Effector memory CD8-positive, alpha-beta T cell (primary cell): Measurements from ENCODE around the gene MTA1.

ENCODE experiments used
- ATAC-seq: fragments of 150-1000 bp; cut with Tn5 transposase; replicated peaks from 2 replicates; pipeline ENCODE4 v1.10.0; 2021; ENCODE audit warnings: mild to moderate bottlenecking, moderate library complexity
- DNase-seq, 3 experiments: peaks; one replicate each; pipeline ENCODE4 v3.0.0; 2021
- H3K27ac Mint-ChIP-seq, 2 donors: one replicate each; pipeline ENCODE4 v1.8.0; 2022; ENCODE audit warnings: mild to moderate bottlenecking in 2 of 2, mixed read lengths in 2 of 2, moderate library complexity in 2 of 2
- H3K27me3 Mint-ChIP-seq, 2 donors: one replicate each; pipeline ENCODE4 v1.8.0; 2022; ENCODE audit warnings: mixed read lengths in 2 of 2
- H3K36me3 Mint-ChIP-seq: one replicate; pipeline ENCODE4 v1.8.0; 2022; ENCODE audit warnings: mild to moderate bottlenecking, moderate library complexity, mixed read lengths; ENCODE audit not compliant: insufficient read depth
- H3K4me1 Mint-ChIP-seq, 2 donors: one replicate each; pipeline ENCODE4 v1.8.0; 2022; ENCODE audit warnings: low read depth in 2 of 2, mixed read lengths in 2 of 2
- H3K4me3 Mint-ChIP-seq, 2 donors: one replicate each; pipeline ENCODE4 v1.8.0; 2022; ENCODE audit warnings: mild to moderate bottlenecking in 2 of 2, mixed read lengths in 2 of 2, moderate library complexity in 2 of 2
- H3K9me3 Mint-ChIP-seq, 2 donors: one replicate each; pipeline ENCODE4 v1.8.0; 2022; ENCODE audit warnings: mixed read lengths in 2 of 2

Gene MTA1

DNA sequence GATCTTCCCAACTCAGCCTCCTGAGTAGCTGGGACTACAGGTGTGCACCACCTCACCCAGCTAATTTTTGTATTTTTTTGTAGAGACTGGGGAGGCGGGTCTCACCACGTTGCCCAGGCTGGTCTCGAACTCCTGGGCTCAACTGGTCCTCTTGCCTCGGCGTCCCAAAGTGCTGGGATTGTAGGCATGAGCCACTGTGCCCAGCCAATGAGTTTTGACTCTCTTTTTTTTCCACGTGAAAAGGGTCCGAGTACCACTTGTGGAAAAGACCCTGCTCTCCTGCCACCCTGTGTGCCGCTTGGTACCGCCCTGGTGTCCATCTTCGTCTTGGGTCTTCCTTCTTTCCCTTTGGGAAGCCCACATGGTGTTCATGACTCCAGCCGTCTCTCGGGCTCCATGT is 89.0 kb downstream of the MTA1 start:
- no peak overlapping the region for H3K4me3 Mint-ChIP-seq

DNA sequence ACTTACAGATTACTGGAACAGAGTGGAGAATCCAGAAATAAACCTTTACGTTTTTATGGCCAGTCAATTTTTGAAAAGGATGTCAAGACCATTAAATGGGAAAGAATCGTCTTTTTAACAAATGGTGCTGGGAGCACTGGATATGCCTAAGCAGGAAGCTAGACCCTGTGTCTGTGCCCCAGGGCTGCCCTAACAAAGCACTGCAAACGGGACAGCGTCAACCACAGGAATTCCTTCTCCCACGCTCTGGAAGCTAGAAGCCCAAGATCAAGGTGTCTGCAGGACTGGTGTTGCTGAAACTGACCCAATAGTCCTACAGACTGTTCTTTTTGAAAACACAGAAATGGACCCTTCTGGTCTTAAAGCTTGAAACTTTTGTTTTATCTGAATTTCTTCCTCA is 97.5 kb downstream of the MTA1 start:
- Mint-ChIP-seq H3K27me3 (peaks cover 75 to 84% of the 10 kb centered on the region in 2 donors), H3K9me3 (no peaks in the 10 kb centered on the region), H3K27ac (no peak overlapping the region), H3K4me1 (no peaks in the 10 kb centered on the region), H3K4me3 (no peak overlapping the region), H3K36me3 (no peaks in the 10 kb centered on the region)
- DNase-seq (no peak), ATAC-seq (no peak)

More for the DNA sequence above, 89.0 kb downstream of the MTA1 start:
- H3K9me3 Mint-ChIP-seq, result no peaks in the 10 kb centered on the region
- peaks cover 34 to 59% of the 10 kb centered on the region in 2 donors for H3K27me3 Mint-ChIP-seq
- H3K36me3 Mint-ChIP-seq, result peaks cover 13% of the 10 kb centered on the region
- no peak for DNase-seq
- H3K27ac Mint-ChIP-seq, result no peak overlapping the region
- ATAC-seq, result no peak
- H3K4me1 Mint-ChIP-seq, result no peaks in the 10 kb centered on the region

DNA sequence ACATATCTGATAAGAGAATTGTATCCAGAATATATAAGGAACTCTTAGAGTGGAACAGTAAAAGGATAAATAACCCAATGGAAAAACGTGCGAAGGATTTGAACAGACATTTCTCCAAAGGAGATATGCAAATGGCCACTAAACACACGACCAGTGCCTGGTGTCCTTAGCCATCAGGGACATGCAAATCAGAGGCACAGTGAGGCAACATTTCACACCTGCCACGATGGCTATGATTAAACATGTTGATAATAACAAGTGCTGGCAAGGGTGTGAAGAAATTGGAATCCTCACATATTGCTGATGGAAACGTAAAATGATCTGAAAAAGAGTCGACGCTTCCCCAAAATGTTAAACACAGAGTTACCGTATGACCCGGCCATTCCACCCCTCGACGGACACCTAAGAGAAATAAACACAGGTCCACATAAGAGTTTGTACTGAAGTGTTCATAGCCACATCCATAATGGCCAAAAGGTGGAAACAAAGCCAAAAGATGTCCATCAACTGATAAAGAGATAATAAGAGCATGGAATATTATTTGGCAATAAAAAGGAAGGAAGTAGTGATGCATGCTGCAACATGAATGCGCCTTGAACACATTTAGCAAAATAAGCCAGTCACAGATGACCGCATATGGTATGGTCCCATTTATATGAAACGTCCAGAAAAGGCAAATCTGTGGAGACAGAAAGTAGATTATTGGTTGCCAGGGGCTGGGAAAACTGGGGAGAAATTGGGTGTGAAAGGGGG is 100.5 kb downstream of the MTA1 start:
- DNase-seq (no peak), ATAC-seq (no peak)
- H3K4me3 Mint-ChIP-seq, result no peak overlapping the region
- no peaks in the 10 kb centered on the region for H3K36me3 Mint-ChIP-seq
- H3K4me1 Mint-ChIP-seq, result no peaks in the 10 kb centered on the region
- no peaks in the 10 kb centered on the region for H3K9me3 Mint-ChIP-seq
- H3K27ac Mint-ChIP-seq, result no peak overlapping the region
- H3K27me3 Mint-ChIP-seq, result peaks cover 60 to 68% of the 10 kb centered on the region in 2 donors
